K562 (cell line): ENCODE measurements around the gene ZC3H7B.

Source experiments
- CLOCK ChIP-seq: fragments of 250-450 bp; sonication (Bioruptor Pico); IDR thresholded peaks from 2 replicates; pipeline ENCODE4 v1.4.0; 2020; ENCODE audit warnings: mild to moderate bottlenecking, moderate library complexity, borderline replicate concordance
- CREB1 ChIP-seq, 2 experiments: sonication (generic) in 1 of 2; formaldehyde crosslinking in 1 of 2; IDR thresholded peaks; 2 replicates each; pipeline versions ENCODE4 v1.6.1 to v1.8.0; 2012 to 2022; ENCODE audit warnings: inconsistent platforms in 1 of 2, mild to moderate bottlenecking in 1 of 2, missing genetic modification reagents in 1 of 2, moderate library complexity in 1 of 2
- EZH2 ChIP-seq: IDR thresholded peaks from 2 replicates; pipeline ENCODE4 v1.6.1; 2012; ENCODE audit warnings: low read depth, mild to moderate bottlenecking, inconsistent platforms, low read length, borderline replicate concordance
- FOXP1 ChIP-seq: sonication (generic); formaldehyde crosslinking; IDR thresholded peaks from 2 replicates; pipeline ENCODE4 v1.8.0; 2022; ENCODE audit warnings: mild to moderate bottlenecking, missing genetic modification reagents
- PHF8 ChIP-seq: fragments of 200-600 bp; sonication (generic); IDR thresholded peaks from 2 replicates; pipeline ENCODE4 v1.6.1; 2012; ENCODE audit warnings: mixed run types, mild to moderate bottlenecking, inconsistent platforms, low read length, moderate library complexity, borderline replicate concordance
- POLR2A ChIP-seq: fragments of 450-650 bp; conservative IDR thresholded peaks from 2 replicates; pipeline ENCODE4 v1.6.1; 2016
- XRCC5 ChIP-seq: fragments of 200-400 bp; formaldehyde crosslinking; IDR thresholded peaks from 2 replicates; pipeline ENCODE4 v1.6.1; 2017; ENCODE audit warnings: low read depth, mild to moderate bottlenecking, low read length
- ZNF143 ChIP-seq: sonication (generic); formaldehyde crosslinking; IDR thresholded peaks from 2 replicates; pipeline ENCODE4 v1.9.0; 2022; ENCODE audit warnings: mild to moderate bottlenecking, missing genetic modification reagents
- TF ChIP-seq, protein P1 (sequence below), 3 experiments: IDR thresholded peaks in 2 of 3; conservative IDR thresholded peaks in 1 of 3; 2 replicates each; pipeline ENCODE4 v1.5.1; 2011 to 2012; ENCODE audit warnings: low read length in 3 of 3, mild to moderate bottlenecking in 3 of 3, control low read depth in 2 of 3, improper control_type of control experiment in 1 of 3, inconsistent platforms in 1 of 3, low read depth in 1 of 3, mixed read lengths in 1 of 3, moderate library complexity in 1 of 3; ENCODE audit not compliant: insufficient read depth in 2 of 3
- TF ChIP-seq, protein P2 (sequence below): sonication (generic); formaldehyde crosslinking; IDR thresholded peaks from 2 replicates; pipeline ENCODE4 v1.8.0; 2023; ENCODE audit warnings: missing genetic modification reagents, mild to moderate bottlenecking, borderline replicate concordance

DNA sequence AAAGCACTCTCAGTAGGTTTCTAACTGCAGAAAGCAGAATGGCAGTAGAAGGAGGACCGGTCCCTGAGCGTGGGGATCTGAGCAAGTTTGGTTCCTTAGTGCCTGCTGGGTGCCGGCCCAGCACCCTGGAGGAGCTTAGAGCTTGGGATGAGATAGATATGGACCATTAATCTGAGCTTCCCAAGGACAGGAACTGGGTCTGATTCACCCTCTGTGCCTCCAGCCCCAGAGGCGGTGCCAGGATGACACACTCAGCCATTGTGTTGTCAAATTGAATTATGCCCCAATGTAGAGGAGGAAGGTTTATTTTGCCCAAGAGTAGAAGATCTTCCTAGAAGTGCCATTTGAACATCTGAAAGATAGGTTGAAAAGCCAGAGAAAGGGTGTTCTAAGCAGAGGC, 4.3 kb downstream of the ZC3H7B start:
- TF ChIP-seq, protein P1, sequence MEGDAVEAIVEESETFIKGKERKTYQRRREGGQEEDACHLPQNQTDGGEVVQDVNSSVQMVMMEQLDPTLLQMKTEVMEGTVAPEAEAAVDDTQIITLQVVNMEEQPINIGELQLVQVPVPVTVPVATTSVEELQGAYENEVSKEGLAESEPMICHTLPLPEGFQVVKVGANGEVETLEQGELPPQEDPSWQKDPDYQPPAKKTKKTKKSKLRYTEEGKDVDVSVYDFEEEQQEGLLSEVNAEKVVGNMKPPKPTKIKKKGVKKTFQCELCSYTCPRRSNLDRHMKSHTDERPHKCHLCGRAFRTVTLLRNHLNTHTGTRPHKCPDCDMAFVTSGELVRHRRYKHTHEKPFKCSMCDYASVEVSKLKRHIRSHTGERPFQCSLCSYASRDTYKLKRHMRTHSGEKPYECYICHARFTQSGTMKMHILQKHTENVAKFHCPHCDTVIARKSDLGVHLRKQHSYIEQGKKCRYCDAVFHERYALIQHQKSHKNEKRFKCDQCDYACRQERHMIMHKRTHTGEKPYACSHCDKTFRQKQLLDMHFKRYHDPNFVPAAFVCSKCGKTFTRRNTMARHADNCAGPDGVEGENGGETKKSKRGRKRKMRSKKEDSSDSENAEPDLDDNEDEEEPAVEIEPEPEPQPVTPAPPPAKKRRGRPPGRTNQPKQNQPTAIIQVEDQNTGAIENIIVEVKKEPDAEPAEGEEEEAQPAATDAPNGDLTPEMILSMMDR (IDR thresholded peaks at IDR 0.05 in 2 of 3, conservative IDR thresholded peaks at IDR 0.05 in 1 of 3; ENCODE audit: insufficient read depth in 2 of 3, low read depth in 1 of 3, low read length in 3 of 3), result no peak
- TF ChIP-seq FOXP1 (no peak), CREB1 (IDR thresholded peaks at IDR 0.05) (no peak), CREB1 (CRISPR knock-in tag; IDR thresholded peaks at IDR 0.05) (no peak), ZNF143 (no peak), CLOCK (CRISPR knock-in tag) (no peak), EZH2 (no peak), POLR2A (no peak), XRCC5 (no peak), PHF8 (no peak)
- TF ChIP-seq, protein P2, sequence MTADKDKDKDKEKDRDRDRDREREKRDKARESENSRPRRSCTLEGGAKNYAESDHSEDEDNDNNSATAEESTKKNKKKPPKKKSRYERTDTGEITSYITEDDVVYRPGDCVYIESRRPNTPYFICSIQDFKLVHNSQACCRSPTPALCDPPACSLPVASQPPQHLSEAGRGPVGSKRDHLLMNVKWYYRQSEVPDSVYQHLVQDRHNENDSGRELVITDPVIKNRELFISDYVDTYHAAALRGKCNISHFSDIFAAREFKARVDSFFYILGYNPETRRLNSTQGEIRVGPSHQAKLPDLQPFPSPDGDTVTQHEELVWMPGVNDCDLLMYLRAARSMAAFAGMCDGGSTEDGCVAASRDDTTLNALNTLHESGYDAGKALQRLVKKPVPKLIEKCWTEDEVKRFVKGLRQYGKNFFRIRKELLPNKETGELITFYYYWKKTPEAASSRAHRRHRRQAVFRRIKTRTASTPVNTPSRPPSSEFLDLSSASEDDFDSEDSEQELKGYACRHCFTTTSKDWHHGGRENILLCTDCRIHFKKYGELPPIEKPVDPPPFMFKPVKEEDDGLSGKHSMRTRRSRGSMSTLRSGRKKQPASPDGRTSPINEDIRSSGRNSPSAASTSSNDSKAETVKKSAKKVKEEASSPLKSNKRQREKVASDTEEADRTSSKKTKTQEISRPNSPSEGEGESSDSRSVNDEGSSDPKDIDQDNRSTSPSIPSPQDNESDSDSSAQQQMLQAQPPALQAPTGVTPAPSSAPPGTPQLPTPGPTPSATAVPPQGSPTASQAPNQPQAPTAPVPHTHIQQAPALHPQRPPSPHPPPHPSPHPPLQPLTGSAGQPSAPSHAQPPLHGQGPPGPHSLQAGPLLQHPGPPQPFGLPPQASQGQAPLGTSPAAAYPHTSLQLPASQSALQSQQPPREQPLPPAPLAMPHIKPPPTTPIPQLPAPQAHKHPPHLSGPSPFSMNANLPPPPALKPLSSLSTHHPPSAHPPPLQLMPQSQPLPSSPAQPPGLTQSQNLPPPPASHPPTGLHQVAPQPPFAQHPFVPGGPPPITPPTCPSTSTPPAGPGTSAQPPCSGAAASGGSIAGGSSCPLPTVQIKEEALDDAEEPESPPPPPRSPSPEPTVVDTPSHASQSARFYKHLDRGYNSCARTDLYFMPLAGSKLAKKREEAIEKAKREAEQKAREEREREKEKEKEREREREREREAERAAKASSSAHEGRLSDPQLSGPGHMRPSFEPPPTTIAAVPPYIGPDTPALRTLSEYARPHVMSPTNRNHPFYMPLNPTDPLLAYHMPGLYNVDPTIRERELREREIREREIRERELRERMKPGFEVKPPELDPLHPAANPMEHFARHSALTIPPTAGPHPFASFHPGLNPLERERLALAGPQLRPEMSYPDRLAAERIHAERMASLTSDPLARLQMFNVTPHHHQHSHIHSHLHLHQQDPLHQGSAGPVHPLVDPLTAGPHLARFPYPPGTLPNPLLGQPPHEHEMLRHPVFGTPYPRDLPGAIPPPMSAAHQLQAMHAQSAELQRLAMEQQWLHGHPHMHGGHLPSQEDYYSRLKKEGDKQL, result no peak
